Measurements from ENCODE around the gene ZFP62. TPM values are rescaled to one million over a fixed set of nuclear protein-coding genes. Genes with fewer than 3 reads are reported as not detected.

The ZFP62 gene
- total RNA-seq, 1 donor from 2014 or later = 15.9 TPM

- Histone ChIP-seq H3K27ac (replicated peaks) (peak overlapping the region; percentile 53), H3K4me3 (no peak overlapping the region), H3K9me3 (replicated peaks) (peaks cover 19% of the 10 kb centered on the region), H3K27me3 (ENCODE audit: low read depth) (no peaks in the 10 kb centered on the region), H3K4me1 (peaks cover 58% of the 10 kb centered on the region), H3K36me3 (peaks cover 12% of the 10 kb centered on the region)
- DNase-seq = no peak
- intact Hi-C loops (cut with micrococcal nuclease) = no loop called here
- TF ChIP-seq CTCF (IDR thresholded peaks at IDR 0.05; ENCODE audit: borderline replicate concordance) = no peak
Observed at GRCh38 chr5:180825768-180826525, 35.1 kb downstream of the ZFP62 start.

GRCh38 chr5:180824630-180825476 lies 36.2 kb downstream of the ZFP62 start:
- no peak overlapping the region for H3K4me3 ChIP-seq
- peaks cover 18% of the 10 kb centered on the region for H3K9me3 ChIP-seq (replicated peaks)
- peak overlapping the region; percentile 53 for H3K27ac ChIP-seq (replicated peaks)
- DNase-seq = no peak
- TF ChIP-seq CTCF (IDR thresholded peaks at IDR 0.05; ENCODE audit: borderline replicate concordance) = no peak
- H3K27me3 ChIP-seq (ENCODE audit: low read depth) = no peaks in the 10 kb centered on the region
- H3K36me3 ChIP-seq = peaks cover 8% of the 10 kb centered on the region
- peaks cover 58% of the 10 kb centered on the region for H3K4me1 ChIP-seq
- intact Hi-C loops (cut with micrococcal nuclease) = no loop called here

- TF ChIP-seq CTCF (IDR thresholded peaks at IDR 0.05; ENCODE audit: borderline replicate concordance) = no peak
- Histone ChIP-seq H3K9me3 (replicated peaks) (peaks cover 10% of the 10 kb centered on the region), H3K4me1 (peaks cover 57% of the 10 kb centered on the region), H3K27me3 (ENCODE audit: low read depth) (no peaks in the 10 kb centered on the region), H3K4me3 (no peak overlapping the region), H3K27ac (replicated peaks) (peak overlapping the region; percentile 53), H3K36me3 (no peaks in the 10 kb centered on the region)
- DNase-seq = no peak
- intact Hi-C loops (cut with micrococcal nuclease) = no loop called here
Observed at GRCh38 chr5:180823940-180824629, 37.0 kb downstream of the ZFP62 start.

GRCh38 chr5:180823346-180823745 lies 37.7 kb downstream of the ZFP62 start:
- Histone ChIP-seq H3K27ac (replicated peaks) (peak overlapping the region; percentile 53), H3K9me3 (replicated peaks) (peaks cover 3% of the 10 kb centered on the region), H3K36me3 (no peaks in the 10 kb centered on the region), H3K4me1 (peaks cover 64% of the 10 kb centered on the region), H3K4me3 (no peak overlapping the region), H3K27me3 (ENCODE audit: low read depth) (no peaks in the 10 kb centered on the region)
- no peak for TF ChIP-seq CTCF (IDR thresholded peaks at IDR 0.05; ENCODE audit: borderline replicate concordance)
- intact Hi-C loops (cut with micrococcal nuclease) = no loop called here
- DNase-seq = no peak

- Histone ChIP-seq H3K27me3 (ENCODE audit: low read depth) (no peaks in the 10 kb centered on the region), H3K9me3 (replicated peaks) (no peaks in the 10 kb centered on the region), H3K4me1 (peaks cover 81% of the 10 kb centered on the region), H3K36me3 (no peaks in the 10 kb centered on the region), H3K4me3 (no peak overlapping the region), H3K27ac (replicated peaks) (peak overlapping the region; percentile 73)
- intact Hi-C loops (cut with micrococcal nuclease) = no loop called here
- TF ChIP-seq CTCF (IDR thresholded peaks at IDR 0.05; ENCODE audit: borderline replicate concordance) = no peak
- DNase-seq = no peak
Observed at GRCh38 chr5:180821538-180821937, 39.5 kb downstream of the ZFP62 start.

All from left ventricle myocardium inferior (tissue), 1 donor.